AML-193 (cell line): ENCODE data around the gene NOP53.
"Not testable (repeated sequence)": the region's sequence is repeated elsewhere in the genome, so short reads cannot be mapped to it uniquely, and the experiment has no call there.

Experiments
- DNase-seq, 2 experiments: peaks; one replicate each; lab custom pipeline; 2025; lab: John Stamatoyannopoulos, UW

Gene NOP53

DNA sequence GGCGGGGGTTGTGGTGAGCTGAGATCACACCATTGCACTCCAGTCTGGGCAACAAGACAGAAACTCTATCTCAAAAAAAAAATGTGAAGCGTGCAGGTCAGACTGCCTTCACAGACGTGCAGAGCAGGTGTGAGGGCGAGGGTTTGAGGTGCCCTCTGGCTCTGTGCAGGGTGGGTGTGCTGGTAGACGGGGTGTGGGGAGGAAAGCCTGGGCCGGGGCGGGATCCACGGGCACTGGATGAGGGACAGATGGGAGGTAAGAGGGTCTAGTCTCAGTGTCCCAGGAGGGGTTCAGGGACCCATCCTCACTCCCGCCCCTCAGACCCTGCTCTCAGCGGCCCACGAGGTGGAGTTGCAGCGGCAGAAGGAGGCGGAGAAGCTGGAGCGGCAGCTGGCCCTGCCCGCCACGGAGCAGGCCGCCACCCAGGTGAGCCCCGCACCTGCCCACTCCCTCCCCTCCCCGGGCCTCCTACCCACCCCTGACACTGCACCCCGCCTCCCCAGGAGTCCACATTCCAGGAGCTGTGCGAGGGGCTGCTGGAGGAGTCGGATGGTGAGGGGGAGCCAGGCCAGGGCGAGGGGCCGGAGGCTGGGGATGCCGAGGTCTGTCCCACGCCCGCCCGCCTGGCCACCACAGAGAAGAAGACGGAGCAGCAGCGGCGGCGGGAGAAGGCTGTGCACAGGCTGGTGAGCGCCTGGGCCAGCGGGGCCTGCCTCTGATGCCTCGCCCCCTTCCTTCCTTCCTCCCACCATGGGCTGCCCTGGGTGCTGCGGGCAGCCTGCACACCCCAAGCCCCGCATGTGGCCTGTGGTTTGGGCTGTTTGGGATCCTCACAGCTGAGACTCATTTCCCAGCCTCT lies 9.1 kb downstream of the NOP53 start:
- DNase-seq: no peak

DNA sequence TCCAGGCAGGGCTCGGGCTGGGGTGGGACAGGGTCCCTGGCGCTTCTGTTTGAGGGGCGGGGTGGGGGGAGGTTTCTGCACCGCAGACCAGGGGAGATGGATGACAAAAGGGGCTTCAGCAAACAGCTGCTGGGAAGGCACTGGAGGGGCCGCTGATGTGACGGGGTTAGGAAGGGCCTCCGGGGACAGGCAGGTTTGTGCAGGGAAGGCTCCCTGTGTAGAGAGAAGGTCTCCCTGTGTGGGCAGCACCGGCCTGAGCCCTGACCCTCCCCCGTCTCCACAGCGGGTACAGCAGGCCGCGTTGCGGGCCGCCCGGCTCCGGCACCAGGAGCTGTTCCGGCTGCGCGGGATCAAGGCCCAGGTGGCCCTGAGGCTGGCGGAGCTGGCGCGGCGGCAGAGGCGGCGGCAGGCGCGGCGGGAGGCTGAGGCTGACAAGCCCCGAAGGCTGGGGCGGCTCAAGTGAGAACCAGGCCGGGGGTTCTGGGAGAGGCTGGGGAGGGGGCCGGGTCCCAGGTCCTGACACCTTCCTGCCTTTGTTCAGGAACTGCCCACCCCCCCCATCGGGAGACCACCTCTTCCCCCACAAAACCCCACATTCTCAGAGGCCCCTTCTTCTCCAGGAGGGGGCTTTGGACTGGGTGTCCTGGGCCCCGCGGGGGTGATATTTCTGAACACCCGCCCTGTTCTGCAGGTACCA lies 9.9 kb downstream of the NOP53 start:
- no peak for DNase-seq

DNA sequence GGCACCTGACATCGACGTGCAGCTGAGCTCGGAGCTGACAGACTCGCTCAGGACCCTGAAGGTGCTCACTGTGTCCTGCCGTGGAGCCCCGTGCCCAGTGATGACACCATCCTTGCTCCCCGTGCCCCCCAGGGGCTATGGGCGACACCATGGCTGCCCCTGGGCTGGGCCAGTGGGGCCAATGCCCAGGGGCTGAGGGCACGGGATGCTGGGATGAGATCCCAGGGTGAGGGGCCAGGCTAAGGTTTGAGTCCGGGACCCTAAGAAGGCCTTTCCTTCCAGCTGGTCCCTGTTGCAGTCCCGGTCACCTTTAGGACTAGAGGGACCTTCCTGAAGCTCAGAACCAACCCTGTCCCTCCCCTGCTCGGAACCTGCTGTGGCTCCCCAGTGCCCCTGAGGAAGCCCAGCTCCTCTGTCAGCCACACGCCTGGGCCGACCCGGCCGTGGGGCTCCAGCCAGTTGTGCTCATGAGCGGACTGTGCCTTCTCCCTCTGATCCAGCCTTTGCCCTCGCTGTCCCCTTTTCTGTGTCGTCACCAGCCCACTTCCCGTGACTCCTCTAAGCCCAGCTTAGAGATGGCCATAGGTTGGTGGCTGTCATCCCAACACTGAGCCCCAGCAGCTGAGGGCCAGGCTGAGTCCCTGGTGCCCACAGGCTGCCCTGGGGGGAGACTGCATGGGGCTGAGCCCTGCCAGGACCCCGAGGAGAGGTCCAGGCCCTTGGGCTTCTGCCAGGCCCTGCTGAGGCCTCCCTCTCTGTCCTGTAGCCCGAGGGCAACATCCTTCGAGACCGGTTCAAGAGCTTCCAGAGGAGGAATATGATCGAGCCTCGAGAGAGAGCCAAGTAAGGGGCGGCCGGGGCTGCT lies 10.6 kb downstream of the NOP53 start:
- no peak for DNase-seq

DNA sequence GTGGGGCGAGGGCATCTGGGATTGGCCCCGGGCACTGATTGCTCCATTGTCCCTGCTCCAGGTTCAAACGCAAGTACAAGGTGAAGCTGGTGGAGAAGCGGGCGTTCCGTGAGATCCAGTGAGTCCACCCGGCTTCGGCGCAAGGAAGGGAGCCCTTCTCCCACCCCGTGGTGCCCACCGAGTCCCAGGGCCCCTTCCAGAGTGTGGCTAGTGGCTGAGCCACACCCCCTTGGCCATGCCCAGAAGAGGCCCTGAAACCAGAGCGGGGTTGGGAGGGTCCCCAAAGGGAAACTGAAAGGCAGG lies 11.2 kb downstream of the NOP53 start:
- no peak for DNase-seq

DNA sequence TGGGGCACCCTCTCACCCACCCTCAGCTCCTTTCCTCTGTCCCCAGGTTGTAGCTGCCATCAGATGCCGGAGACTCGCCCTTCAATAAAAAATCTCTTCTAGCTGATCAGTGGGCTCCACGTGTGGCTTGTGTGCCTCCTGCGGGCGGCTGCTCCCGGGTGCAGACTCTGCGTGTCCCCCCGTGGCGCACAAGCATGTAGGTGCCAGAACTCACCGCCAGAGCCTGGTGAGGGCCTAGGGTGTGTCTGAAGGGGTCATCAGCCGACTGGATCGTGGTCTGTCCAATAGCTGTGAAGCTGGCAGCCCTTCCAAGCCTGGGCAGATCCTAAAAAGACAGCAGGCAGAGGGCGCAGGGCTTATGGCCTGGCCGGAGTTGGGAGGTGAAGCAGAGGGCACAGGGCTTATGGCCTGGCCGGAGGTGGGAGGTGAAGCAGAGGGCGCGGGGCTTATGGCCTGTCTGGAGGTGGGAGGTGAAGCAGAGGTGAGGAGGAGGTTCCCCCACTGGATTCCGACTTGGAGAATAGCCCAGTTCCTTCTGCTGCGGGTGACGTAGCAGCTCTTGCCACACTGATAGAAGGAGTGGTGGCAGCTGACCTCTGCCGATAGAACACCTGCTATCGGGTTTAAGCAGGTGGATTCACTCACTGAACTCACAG lies 11.7 kb downstream of the NOP53 start:
- no peak for DNase-seq

DNA sequence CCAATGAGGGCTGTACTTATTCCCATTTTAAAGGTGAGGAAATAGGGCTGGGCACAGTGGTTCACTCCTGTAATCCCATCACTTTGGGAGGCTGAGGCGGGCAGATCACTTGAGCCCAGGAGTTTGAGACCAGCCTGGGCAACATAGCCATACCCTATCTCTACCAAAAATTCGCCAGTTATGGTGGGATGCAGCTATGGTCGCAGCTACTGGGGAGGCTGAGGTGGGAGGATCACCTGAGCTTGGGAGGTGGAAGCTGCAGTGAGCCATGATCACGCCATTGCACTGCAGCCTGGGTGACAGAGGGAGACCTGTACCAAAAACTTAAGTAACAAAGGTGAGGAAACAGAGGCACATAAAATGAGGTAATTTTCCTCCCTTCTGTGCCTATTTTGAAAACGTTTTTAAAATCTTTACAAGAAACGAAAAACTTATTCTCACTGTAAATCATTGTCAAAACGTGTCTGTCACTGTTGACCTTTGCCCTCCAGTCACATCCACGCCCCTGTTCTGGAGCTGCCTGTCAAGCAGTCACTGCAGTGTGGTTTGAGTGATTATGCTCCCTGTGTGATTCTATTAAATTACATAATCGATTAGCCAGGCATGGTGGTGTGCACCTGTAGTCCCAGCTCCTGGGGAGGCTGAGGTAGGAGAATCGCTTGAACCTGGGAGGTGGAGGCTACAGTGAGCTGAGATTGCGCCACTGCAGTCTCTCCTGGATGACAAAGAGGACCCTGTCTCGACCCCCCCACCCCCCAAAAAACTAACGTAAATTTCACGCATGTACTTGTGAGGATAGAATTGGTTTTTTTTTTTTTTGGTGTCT lies 12.5 kb downstream of the NOP53 start:
- DNase-seq: no peak

DNA sequence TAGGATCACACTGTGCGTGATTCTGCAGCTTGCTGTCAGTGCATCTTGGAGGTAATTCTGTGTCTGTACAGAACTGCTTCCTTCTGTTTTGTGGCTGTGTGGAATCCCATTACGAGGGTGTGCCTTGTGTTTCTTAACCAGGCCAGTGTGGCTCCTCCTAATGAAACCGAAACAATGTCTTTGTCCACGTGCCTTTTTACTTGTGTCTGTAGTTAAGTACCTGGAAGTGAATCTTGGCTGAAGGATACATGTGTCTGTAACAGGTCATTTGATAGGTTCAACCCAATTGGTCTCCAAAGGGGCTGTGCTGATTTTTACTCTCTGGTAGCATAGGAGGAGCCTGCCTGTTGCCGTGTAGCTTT lies 13.1 kb downstream of the NOP53 start:
- no peak for DNase-seq

DNA sequence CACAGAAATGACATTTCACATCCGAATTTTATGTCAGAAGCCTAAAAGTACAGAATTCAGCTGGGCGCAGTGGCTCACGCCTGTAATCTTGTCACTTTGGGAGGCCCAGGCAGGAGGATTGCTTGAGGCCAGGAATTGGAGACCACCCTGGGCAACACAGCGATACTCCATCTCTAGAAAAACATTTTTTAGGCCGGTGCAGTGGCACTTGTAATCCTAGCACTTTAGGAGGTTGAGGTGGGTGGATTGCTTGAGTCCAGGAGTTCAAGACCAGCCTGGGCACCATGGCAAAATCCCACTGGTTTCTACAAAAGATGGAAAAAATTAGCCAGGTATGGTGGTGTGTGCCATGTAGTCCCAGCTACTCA lies 15.3 kb downstream of the NOP53 start:
- no peak for DNase-seq

DNA sequence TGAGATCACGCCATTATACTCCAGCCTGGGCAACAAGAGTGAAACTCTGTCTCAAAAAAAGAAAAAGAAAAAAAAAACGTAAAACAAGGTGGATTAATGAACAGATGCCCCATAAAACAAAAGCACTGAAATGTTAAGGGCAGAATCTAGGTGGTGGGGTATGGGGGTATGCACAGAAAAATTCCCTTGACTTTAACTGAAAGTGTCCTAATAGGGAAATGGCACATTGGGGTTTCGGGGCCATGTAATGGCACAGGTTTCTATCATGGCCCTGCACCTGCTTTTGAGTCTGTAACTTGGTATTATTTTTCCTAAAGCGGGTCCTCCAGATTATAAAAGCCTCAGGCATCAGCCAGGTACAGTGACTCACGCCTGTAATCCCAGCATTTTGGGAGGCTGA lies 16.2 kb downstream of the NOP53 start:
- no peak for DNase-seq

DNA sequence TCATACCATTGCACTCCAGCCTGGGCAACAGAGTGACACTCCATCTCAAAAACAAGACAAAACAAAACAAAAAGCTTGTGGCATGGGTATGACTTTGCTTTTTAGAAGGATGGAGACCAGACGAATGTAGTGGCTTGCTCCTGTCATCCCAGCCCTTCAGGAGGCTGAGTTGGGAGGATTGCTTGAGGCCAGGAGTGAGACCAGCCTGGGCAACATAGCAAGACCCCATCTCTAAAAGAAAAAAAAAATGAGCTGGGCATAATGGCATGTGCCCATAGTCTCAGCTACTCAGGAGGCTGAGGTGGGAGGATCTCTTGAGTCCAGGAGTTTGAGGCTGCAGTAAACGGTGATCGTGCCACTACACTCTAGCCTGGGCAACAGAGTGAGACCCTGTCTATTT lies 16.8 kb downstream of the NOP53 start:
- DNase-seq: no peak

DNA sequence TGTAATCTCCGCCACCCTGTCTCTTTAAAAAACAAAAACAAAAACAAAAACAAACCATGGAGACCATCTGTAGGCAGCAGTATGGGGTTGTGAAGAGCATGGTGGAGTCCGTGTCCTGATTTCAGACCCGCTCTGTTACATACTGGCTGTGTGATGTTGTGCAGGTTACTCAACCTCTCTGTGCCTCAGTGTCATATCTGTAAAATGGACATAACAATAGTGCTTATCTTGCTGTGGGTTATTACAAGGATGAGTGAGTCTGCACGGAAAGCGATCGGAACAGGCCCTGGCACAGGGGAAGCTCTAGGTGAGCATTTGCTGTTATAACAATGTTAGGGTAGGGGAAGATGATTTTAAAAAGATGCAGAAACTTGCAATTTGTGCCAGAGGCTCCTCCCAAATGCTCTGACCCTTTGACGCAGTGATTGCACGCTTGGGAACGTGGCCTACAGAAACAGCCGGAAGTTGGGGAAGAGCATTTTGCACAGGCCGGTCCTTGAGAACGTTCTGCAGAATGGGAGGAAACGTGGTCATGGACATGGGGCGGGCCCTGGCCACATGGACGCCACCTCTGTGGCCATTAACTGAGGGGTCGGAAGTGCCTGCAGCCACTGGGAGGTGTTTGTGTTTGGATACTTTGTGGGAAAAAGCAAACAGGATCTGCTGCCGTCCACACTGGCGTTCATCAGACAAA lies 17.4 kb downstream of the NOP53 start:
- DNase-seq: no peak

DNA sequence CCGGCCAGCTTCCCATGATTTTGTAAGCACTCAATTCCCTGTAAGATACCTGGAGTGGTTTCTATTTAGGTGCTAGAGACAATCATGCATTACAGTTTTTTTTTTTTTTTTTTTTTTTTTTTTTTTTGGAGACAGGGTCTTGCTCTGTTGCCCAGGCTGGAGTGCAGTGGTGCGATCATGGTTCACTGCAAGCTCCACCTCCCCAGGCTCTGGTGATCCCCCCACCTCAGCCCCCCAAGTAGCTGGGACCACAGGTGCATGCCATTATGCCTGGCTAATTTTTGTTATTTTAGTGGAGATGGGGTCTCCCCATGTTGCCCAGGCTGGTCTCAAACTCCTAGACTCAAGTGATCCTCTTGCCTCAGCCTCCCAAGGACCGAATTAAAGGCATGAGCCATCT lies 19.4 kb downstream of the NOP53 start:
- not testable (repeated sequence) for DNase-seq

DNA sequence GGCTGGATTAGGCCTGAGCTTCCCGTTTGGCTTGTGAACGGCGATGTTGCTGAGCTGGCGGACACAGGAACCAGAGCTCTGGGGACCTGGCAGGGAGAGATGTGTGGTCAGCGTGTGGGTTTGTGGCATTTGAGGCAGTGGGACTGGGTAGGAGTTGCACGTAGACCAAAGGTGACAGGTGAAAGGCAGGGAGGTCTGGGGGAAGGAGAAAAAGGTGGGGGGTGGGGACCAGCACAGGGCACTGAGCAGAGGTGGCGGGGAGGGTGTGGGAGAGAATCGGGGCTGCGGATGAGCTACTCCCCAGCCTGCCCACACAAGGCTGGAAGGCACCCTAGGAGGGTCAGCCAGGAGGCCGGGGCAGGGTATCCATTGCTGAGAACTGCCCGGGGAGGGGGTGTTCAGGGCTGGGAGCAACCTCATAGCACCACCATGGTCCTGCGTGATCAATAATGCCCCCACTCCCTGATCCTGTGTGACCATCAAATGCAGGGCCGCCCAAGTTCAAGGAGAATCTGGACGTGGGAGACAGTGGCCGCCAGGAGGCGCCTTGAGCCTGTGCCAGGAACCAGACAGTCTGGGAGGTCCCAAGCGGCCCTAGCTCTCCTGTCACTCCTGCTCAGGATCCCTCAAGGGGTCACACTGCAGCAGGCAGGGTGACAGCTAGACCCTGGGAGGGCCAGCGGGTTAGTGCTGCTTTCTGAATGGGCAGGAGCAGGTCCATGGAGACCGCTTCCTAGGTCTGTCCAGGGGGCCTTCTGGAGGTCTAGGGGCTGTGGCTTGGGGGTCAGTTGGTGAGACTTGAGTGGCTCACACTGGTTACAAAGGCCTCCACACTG lies 20.4 kb downstream of the NOP53 start:
- peak; percentile 24 for DNase-seq

DNA sequence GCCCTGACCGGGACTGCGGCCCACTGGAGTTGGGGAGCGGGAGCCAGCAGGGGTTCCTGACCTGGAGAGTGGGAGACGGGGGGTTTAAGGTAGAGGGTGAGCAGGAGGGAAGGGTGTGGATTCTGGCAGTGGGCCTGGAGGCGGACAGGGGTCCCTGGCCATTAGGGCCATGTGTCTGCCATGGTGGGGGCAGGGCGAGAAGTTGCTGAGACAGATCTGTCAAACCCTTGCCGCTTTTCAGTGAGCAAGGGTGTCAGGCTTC lies 20.9 kb downstream of the NOP53 start:
- DNase-seq: no peak

DNA sequence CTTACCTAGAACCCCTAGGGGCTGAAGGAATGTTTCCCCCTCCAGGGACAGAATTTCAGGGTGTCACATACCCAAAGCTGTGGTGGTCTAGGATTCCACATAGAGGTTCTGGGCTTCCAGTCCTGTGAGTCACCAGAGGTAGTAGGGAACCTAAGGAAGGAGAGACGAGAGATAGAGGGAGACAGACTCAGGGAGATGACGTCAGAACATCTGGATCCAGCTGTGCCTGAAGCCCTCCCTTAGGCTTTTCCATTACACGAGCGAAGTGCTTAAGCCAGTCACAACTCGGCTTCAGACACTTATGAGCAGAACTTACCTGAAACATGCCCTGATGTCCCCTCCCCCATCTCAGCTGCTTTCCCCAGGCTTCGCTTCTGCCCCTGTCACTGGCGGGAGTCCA lies 21.3 kb downstream of the NOP53 start:
- no peak for DNase-seq

DNA sequence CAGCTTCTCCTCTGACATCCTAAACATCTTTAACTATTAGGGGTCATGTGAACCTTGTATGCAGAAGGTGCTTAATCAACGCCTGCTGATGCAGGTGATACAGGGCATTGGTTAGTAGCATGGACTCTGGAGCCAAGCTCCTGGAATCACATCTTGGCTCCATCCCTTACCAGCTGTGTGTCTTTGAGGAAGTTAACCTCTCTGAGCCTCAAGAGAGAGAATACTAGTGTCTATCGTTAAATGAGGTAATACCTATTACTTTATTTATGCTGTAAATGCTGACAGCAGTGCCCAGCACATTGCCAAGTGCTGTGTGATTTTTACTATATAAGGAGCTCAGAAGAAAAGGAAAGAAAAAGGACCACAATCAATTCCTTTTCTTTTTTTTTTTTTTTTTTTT lies 22.0 kb downstream of the NOP53 start:
- no peak for DNase-seq

DNA sequence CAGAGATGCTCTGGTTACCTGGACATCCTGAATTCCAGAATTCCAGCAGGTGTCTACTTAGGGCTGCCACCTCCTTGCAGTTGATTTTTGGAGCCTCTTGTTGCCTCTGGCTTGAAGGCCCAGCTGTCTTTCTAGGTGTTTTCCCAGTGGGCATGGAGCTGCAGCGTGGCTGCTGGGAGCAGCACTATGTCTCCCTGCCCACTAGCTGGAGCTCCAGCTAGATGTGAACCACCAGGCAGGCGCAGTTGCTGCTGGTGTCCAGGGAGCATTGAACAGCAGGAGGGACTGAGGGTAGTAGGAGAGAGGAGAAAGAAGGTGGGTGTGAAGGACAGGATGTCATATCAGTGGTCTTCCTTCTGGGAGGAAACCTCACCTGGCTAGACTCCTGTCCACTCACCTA lies 23.3 kb downstream of the NOP53 start:
- DNase-seq: no peak

DNA sequence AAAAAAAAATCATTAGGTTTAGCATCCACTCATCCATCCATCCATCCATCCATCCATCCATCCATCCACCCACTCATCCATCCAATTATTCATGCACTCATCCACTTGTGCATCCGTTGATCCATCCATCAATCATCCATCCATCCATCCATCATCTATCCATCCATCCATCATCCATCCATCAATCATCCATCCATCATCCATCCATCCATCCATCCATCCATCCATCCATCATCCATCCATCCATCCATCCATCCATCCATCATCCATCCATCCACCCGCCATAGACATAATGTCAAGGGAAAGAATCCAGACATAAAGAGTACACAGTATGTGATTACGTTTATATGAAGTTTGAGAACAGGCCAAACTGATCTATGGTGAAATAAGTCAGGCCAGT lies 24.2 kb downstream of the NOP53 start:
- DNase-seq: no peak

DNA sequence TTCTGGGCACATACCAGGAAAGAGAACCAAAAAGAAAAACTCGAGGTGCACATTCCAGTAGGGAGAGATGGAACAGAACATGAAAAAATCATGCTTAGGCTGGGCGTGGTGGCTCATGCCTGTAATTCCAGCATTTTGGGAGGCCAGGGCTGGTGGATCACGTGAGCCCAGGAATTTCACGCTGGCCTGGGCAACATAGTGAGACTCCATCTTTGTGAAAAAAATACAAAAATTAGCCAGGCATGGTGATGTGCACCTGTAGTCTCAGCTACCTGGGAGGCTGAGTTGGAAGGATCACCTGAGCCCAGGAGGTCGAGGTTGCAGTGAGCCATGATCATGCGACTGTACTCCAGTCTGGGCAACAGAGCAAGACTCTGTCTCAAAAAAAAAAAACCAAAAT lies 25.9 kb downstream of the NOP53 start:
- DNase-seq: not testable (repeated sequence)

DNA sequence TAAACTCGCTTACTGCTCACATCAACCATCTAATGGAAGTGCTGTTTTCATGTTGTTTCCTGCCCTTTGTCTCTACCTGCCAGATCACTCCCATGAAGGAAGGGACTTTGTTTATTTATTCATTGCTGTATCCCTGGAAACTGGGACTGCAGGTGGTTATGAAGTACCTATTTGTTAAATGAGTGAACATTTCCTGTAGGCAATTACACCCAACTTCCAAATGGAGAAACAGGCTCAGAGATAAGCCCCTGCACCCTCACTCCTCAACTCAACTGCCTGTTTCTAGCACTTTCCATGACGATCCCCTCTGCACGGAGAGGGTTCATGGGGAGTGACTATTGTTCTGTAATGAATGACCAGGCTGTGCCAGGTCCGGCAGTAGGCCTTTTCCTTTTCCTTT lies 31.2 kb downstream of the NOP53 start:
- DNase-seq: no peak
